Gastrocnemius medialis (tissue), 4 donors: ENCODE results near the gene MRPL17. TPM values are rescaled to one million over a fixed set of nuclear protein-coding genes. Genes with fewer than 3 reads are reported as not detected.

ENCODE experiments used
- ATAC-seq, 2 donors: fragments of 150-250 bp; one replicate each; pipeline ENCODE4 v1.9.1; 2016
- DNase-seq, 2 donors: peaks; one replicate each; pipeline ENCODE4 v3.0.0-alpha.2; 2019
- H3K27ac ChIP-seq, 4 donors: fragments of 200-600 bp; sonication (generic); 1 replicate in 1 of 4; 2 replicates in 3 of 4; pipeline ENCODE4 v1.5.1; 2016 to 2018; ENCODE audit warnings: mild to moderate bottlenecking in 2 of 4, moderate library complexity in 1 of 4
- H3K27me3 ChIP-seq, 3 donors: fragments of 200-600 bp; sonication (generic) in 2 of 3; 1 replicate in 1 of 3; 2 replicates in 2 of 3; pipeline versions ENCODE4 v1.5.1 to v1.6.0; 2016 to 2019; ENCODE audit warnings: mild to moderate bottlenecking in 1 of 3, moderate library complexity in 1 of 3
- H3K36me3 ChIP-seq, 2 donors: fragments of 200-600 bp; sonication (generic) in 1 of 2; one replicate each; pipeline ENCODE4 v1.5.1; 2017 to 2018
- H3K4me1 ChIP-seq, 2 donors: fragments of 200-600 bp; sonication (generic) in 1 of 2; one replicate each; pipeline ENCODE4 v1.5.1; 2016 to 2017; ENCODE audit warnings: mild to moderate bottlenecking in 2 of 2
- H3K4me3 ChIP-seq, 4 donors: fragments of 200-600 bp; sonication (generic) in 3 of 4; 1 replicate in 1 of 4; 2 replicates in 3 of 4; pipeline ENCODE4 v1.5.1; 2016 to 2019; ENCODE audit warnings: mild to moderate bottlenecking in 2 of 4
- H3K9me3 ChIP-seq, 3 donors: fragments of 200-600 bp; sonication (generic) in 2 of 3; 1 replicate in 1 of 3; 2 replicates in 2 of 3; pipeline ENCODE4 v1.5.1; 2016 to 2019
- POLR2A ChIP-seq, 2 donors: fragments of 450-650 bp; IDR thresholded peaks; one replicate each; pipeline ENCODE4 v1.6.1; 2017; ENCODE audit warnings: antibody characterized with exemption in 2 of 2, mild to moderate bottlenecking in 2 of 2, moderate library complexity in 2 of 2
- in situ Hi-C, 4 donors: fragments of 200-750 bp; cut with MboI; loops; one replicate each; pipeline versions ENCODE4 v1.15.0 to v1.8.0; 2017; ENCODE audit warnings: low sequenced_read_pairs in 4 of 4
- intact Hi-C: fragments of 100-400 bp; cut with DNase I; formaldehyde crosslinking; loops from one replicate; pipeline ENCODE4 v1.15.1; 2023; ENCODE audit warnings: low total_unique reads
- total RNA-seq, 4 donors: library from RNA; depleted of rRNA; stranded (reverse); fragments of >200 nt; gene quantifications; one replicate each; pipeline versions ENCODE4 v1.1.0 to v1.2.3, GENCODE V29; 2016
- TF ChIP-seq, protein P1 (sequence below), 5 experiments: fragments of 450-650 bp in 3 of 5; fragments of 200-600 bp in 2 of 5; sonication (generic) in 2 of 5; IDR thresholded peaks in 4 of 5; conservative IDR thresholded peaks in 1 of 5; 1 replicate in 4 of 5; 2 replicates in 1 of 5; pipeline ENCODE4 v1.5.1; 2016 to 2019; ENCODE audit warnings: antibody characterized with exemption in 5 of 5, mild to moderate bottlenecking in 3 of 5, moderate library complexity in 3 of 5

Gene MRPL17
- 10 to 100 TPM; 25.1 to 33.4 (median 27.7) TPM for total RNA-seq

DNA sequence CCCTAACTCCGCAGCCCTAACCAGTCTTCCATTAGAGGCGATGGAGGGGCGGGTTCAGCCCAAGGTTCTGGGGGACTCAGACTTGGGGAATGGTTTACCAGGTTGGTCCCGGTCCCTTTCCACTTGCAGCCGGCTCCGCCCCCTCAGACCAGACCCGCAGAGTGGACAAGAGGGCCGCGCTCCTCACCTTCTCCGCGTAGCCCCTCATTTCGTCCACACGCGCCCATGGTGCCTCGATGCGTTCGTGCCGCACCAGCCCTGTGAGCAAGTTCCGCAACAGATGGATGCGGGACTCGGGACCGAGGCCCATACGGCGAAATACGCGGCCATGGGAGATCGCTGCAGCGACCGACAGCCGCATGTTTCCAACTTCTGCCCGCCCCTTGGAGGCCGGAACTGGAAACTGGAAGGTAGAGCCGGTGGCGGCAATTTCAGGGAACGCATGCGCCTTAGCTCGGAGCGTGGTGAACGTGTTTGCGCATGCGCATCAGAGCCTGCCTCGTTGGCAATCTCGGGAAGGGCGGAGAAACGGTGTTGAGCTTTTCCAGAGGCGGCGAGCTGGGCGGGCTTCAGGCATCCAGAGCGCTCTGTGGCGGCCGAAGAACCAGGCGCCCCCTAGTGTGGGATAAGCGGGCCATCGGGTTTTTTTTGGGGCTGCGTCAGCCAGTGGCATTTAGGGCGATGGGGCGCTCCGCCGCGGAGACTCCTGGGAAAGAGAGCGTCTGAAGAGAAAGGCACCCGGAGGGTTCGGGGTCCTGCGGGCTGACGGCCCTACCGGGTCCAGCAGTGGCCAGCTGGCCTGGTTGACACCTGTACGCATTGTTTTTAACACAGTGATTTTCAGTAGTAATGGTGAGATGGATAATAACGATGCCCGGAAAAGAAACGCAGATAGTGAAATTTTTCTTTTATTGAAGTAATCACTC lies at the start of gene MRPL17:
Gene MRPL17, minus strand, starts transcription at position 405 of the 926 bp plus-strand sequence. Its CDS starts 44 bp downstream, at position 361.
- in situ Hi-C loops: loop anchor here in 3 of 4 donors (5.0 to 10.0 kb wide), 4 partner anchors 76 to 148 kb away; partner anchors contain the start of genes ILK (in 2 of the 3) and RRP8 (in 2 of the 3)
- peak; percentile 98 to 99 for DNase-seq
- Histone ChIP-seq H3K27me3 (no peaks in the 10 kb centered on the region), H3K27ac (peak within 1 kb of the TSS; percentile 82 to 95 (median 87)), H3K4me1 (peaks cover 9 to 22% of the 10 kb centered on the region in 2 donors), H3K9me3 (no peaks in the 10 kb centered on the region), H3K36me3 (peaks cover 0 to 10% of the 10 kb centered on the region in 2 donors), H3K4me3 (peak within 1 kb of the TSS; percentile 81 to 98 (median 92))
- intact Hi-C loops: loop anchor here (1.0 to 10.0 kb wide), 6 partner anchors 64 to 298 kb away; partner anchors contain the start of genes ILK, RRP8 and TPP1
- TF ChIP-seq, protein P1, sequence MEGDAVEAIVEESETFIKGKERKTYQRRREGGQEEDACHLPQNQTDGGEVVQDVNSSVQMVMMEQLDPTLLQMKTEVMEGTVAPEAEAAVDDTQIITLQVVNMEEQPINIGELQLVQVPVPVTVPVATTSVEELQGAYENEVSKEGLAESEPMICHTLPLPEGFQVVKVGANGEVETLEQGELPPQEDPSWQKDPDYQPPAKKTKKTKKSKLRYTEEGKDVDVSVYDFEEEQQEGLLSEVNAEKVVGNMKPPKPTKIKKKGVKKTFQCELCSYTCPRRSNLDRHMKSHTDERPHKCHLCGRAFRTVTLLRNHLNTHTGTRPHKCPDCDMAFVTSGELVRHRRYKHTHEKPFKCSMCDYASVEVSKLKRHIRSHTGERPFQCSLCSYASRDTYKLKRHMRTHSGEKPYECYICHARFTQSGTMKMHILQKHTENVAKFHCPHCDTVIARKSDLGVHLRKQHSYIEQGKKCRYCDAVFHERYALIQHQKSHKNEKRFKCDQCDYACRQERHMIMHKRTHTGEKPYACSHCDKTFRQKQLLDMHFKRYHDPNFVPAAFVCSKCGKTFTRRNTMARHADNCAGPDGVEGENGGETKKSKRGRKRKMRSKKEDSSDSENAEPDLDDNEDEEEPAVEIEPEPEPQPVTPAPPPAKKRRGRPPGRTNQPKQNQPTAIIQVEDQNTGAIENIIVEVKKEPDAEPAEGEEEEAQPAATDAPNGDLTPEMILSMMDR (IDR thresholded peaks at IDR 0.05 in 4 of 5, conservative IDR thresholded peaks at IDR 0.05 in 1 of 5): peak; percentile 77 to 94 (median 92)
- TF ChIP-seq POLR2A (IDR thresholded peaks at IDR 0.05): peak; percentile 75 to 78
- ATAC-seq: peak; percentile 99

DNA sequence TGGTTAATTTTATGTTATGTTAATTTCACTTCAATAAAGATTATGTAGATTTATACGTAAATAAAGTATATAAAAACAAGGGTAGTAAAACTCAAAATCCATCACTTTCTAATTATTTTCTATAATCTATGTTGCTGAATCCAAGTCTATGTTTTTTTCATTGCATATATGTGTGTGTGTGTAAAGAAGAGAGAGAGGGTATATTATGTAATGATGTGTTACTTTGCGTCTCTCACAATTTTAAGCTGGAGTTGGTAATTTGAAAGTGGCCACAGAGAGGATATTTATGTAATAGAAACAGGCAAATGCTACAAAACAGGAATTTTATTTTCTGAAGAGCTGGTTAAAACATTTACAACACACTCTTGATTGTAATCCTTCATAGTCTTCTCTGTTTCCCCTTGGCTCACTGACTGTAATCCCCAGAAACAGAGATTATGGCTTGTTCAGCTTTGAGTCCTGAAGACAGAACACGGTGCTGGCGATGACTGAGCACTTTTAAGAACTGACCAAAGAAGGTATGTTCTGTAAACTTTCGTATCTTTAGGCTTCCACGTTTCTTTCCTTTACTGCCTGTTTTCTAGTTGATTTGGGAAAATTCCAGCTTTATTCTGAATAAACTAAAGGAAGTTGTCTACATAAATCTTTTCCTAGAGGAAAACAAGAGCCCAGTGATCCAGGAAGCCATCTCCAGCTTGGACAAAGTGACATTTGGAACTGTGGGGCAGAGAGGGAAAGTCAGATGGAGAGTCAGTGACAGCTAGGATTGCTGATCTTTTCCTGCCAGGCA lies 45.0 kb upstream of the MRPL17 start:
- intact Hi-C loops: no loop called here
- H3K9me3 ChIP-seq: no peaks in the 10 kb centered on the region
- H3K4me1 ChIP-seq: no peaks in the 10 kb centered on the region
- H3K27ac ChIP-seq: no peak overlapping the region
- no peaks in the 10 kb centered on the region for H3K36me3 ChIP-seq
- in situ Hi-C loops: no loop called here
- no peak overlapping the region for H3K4me3 ChIP-seq
- H3K27me3 ChIP-seq: no peaks in the 10 kb centered on the region
- no peak for DNase-seq
- ATAC-seq: no peak
- TF ChIP-seq, protein P1 (IDR thresholded peaks at IDR 0.05 in 4 of 5, conservative IDR thresholded peaks at IDR 0.05 in 1 of 5): no peak
- TF ChIP-seq POLR2A (IDR thresholded peaks at IDR 0.05): no peak

- H3K9me3 ChIP-seq: no peaks in the 10 kb centered on the region
- intact Hi-C loops: no loop called here
- in situ Hi-C loops: no loop called here
- no peaks in the 10 kb centered on the region for H3K4me1 ChIP-seq
- H3K36me3 ChIP-seq: no peaks in the 10 kb centered on the region
- DNase-seq (no peak), ATAC-seq (no peak)
- no peaks in the 10 kb centered on the region for H3K27me3 ChIP-seq
- H3K27ac ChIP-seq: no peak overlapping the region
- H3K4me3 ChIP-seq: no peak overlapping the region
- TF ChIP-seq, protein P1 (IDR thresholded peaks at IDR 0.05 in 4 of 5, conservative IDR thresholded peaks at IDR 0.05 in 1 of 5): no peak
- TF ChIP-seq POLR2A (IDR thresholded peaks at IDR 0.05): no peak
These were observed 42.3 kb upstream of the MRPL17 start for GRCh38 chr11:6725386-6725896.

DNA sequence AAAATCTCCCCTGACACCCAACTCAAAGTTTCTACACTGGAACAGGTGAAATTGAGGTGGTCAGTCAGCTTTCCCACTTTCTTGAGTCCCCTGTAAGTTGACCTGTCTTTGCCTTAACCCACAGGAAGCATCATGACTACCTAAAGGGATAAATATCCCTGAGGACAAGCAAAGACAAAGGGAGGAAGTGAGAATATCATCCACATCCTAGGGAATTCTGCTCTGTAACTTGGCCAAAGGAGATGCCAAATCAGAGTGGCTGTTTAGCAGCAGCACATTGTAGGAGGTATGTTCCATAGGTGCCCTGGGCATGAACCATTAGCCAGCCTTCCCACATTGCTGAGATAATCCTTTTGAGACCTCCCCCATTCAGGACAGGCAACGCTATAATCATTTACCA lies 40.9 kb upstream of the MRPL17 start:
- Histone ChIP-seq H3K9me3 (no peaks in the 10 kb centered on the region), H3K27ac (no peak overlapping the region), H3K27me3 (no peaks in the 10 kb centered on the region), H3K36me3 (no peaks in the 10 kb centered on the region), H3K4me1 (no peaks in the 10 kb centered on the region), H3K4me3 (no peak overlapping the region)
- no peak for DNase-seq
- intact Hi-C loops: no loop called here
- no peak for ATAC-seq
- TF ChIP-seq, protein P1 (IDR thresholded peaks at IDR 0.05 in 4 of 5, conservative IDR thresholded peaks at IDR 0.05 in 1 of 5): no peak
- TF ChIP-seq POLR2A (IDR thresholded peaks at IDR 0.05): no peak
- in situ Hi-C loops: no loop called here
